NCI-H2196 (cell line): ENCODE results near the gene ENTREP3.

ENCODE experiments used
- DNase-seq: peaks from one replicate; lab custom pipeline; 2025; ENCODE audit not compliant: unreplicated experiment; lab: John Stamatoyannopoulos, UW

Gene ENTREP3

DNA sequence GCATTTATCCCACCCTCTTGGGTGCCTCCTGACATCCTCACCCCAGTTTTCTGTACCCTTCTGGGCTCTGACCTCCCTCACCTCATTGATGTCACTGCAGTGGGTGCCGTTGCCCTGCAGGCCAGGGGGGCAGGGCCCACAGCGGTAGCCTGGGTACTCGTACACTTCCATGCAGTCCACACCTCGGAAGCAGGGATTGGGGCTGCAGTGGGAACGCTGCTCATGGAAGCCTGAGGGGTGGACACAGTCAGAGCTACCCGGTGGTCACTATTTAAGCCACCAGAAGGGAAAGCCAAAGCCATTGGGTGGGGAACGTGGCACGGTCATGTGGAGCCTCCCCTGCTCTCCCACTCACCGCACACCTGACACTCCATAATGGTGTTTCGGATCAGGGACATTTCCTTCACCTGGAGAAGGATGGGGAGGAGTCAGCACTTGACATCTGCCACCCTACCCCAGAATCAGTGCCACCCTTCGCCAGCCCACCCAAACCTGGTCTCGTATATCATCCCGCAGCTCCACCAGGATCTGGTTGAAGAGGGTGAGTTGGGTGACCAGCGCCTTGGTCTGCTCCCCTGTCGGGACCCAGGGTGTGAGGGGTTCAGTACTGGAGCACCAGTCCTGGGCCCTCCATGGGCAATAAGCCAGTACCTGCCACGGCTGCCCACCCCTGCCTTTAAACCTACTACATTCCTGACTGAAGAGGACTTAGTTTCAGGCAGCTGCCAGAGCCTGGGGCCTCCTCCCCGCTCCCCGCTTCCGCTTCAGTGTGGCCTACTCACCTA, 52.4 kb downstream of the ENTREP3 start:
- no peak for DNase-seq

DNA sequence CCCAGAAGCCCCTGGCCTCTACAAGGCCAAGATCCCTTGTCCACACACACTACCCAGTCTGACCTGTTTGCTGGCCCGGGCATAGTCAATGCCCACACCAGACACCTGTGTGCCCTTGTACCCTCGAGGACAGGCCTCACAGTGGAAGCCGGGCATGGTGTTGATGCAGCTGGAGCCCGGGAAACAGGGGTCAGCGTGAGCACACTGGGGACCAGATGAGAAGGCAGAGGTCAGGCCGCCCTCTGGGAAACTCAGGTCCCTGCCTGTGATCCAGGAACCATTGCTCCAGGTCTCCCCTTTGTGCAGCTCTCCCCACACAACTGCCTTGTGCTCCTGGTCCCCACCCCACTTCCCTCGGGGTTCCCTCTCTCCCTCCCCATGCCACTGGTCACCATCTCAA, 53.1 kb downstream of the ENTREP3 start:
- DNase-seq, result no peak

DNA sequence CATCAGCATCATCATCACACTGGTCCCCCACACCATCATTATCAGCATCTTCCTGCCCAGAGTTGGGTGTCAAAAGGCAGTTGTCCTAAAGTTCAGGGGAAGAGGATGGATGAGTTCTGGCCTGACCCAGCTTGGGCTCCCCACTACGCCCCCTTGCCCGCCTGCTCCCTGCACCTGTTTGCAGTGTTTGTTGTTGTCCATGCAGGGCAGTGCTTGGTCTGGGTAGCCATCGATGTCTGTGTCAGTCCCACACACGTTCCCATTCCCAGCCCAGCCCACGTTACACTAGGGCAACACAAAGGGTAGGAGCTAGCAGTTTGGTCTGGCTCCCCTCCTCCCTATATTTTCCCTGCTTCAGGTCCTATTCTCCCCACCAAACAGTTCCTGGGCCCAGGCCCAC, 54.4 kb downstream of the ENTREP3 start:
- no peak for DNase-seq

DNA sequence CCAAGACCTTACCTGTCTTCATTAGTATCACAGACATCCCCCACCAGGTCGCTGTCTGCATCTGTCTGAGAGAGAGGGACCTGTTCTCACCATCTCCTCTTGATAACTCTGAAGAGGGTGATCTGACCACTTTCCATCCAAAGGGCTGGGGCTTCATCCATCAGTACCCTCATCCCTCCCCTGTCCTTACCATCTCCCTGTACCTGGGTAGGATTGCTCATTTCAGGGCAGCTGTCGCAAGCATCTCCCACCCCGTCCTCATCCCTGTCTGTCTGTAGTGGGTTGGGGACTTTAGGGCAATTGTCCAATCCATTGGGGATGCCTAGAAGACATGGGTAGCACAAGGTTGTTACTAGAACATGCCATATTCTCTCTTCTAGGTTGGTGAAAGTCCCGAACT, 55.5 kb downstream of the ENTREP3 start:
- no peak for DNase-seq

DNA sequence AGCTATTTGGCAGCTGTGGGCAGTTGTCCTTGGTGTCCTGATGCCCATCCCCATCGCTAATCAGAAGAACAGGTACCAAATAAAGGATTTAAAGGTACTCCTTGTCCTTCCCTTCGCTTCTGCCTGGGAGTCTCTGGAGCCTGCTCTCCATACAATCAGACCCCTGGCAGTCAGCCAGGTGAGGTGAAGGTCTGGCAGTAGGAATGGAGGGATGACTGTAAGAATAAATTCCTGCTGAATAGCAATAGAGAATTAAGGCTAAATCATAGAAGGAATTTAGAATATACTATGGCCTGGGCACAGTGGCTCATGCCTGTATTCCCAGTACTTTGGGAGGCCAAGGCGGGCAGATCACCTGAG, 56.8 kb downstream of the ENTREP3 start:
- DNase-seq, result no peak

DNA sequence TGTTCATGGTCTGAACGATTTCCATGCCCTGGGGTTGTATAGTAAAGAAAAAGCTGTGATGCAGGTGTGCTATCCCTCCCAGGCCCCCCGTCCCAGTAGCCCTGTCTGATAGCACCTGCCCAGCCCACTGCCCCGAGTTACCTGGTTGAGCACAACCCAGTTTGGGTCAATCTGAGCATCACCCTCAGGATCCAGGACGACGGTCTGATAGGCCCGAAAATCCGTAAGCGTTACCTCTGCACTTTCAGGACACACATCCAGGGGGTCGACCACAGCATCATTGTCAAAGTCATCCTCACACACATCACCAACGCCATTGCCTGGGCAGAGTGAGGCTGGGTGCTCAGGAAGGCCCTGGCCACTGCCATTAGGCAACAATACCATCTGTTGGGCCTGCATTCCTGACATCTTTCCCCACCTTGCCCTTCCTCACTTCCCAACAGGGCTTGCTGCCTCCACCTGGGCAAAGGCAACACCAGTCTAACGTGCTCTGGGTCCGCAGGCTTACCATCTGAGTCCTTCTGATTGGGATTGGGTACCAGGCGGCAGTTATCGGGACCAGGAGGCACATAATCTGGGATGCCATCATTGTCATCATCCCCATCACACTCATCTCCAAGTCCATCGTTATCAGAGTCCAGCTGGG, 57.3 kb downstream of the ENTREP3 start:
- DNase-seq, result no peak
